ENCODE data around the gene SOX13.

- no peak for TF ChIP-seq CTCF (conservative IDR thresholded peaks at IDR 0.05)
- no peak for TF ChIP-seq ZFX (IDR thresholded peaks at IDR 0.05)
Observed at GRCh38 chr1:204062106-204062505, 10.8 kb upstream of the SOX13 start.
